Aorta (tissue), 5 donors: ENCODE measurements around the gene KCNIP1. TPM values are rescaled to one million over a fixed set of nuclear protein-coding genes. Genes with fewer than 3 reads are reported as not detected.
"Not testable (repeated sequence)": the region's sequence is repeated elsewhere in the genome, so short reads cannot be mapped to it uniquely, and the experiment has no call there.

Source experiments
- ATAC-seq: fragments of 200-7000 bp; cut with Tn5 transposase; one replicate; pipeline ENCODE4 v1.9.1; 2022; ENCODE audit warnings: moderate library complexity; ENCODE audit not compliant: low FRiP score
- DNase-seq, 2 donors: peaks; one replicate each; pipeline ENCODE4 v3.0.0-alpha.2; 2020
- H3K27ac ChIP-seq, 2 donors: one replicate each; pipeline ENCODE4 v1.5.1; 2013; ENCODE audit warnings: low read length in 2 of 2, mild to moderate bottlenecking in 2 of 2, moderate library complexity in 2 of 2, control low read depth in 1 of 2, inconsistent platforms in 1 of 2, low read depth in 1 of 2
- H3K27me3 ChIP-seq, 2 donors: one replicate each; pipeline ENCODE4 v1.6.1; 2013; ENCODE audit warnings: control low read depth in 1 of 2, low read length in 1 of 2, mild to moderate bottlenecking in 1 of 2, moderate library complexity in 1 of 2; ENCODE audit not compliant: insufficient read depth in 2 of 2, control insufficient read depth in 1 of 2
- H3K36me3 ChIP-seq, 2 donors: one replicate each; pipeline ENCODE4 v1.6.1; 2013; ENCODE audit warnings: control low read depth in 1 of 2, low read length in 1 of 2, mild to moderate bottlenecking in 1 of 2; ENCODE audit not compliant: insufficient read depth in 2 of 2, control insufficient read depth in 1 of 2
- H3K4me1 ChIP-seq, 2 donors: one replicate each; pipeline ENCODE4 v1.6.1; 2013; ENCODE audit warnings: low read length in 2 of 2, control low read depth in 1 of 2, mild to moderate bottlenecking in 1 of 2, moderate library complexity in 1 of 2; ENCODE audit not compliant: insufficient read depth in 2 of 2, control insufficient read depth in 1 of 2
- H3K4me3 ChIP-seq, 2 donors: one replicate each; pipeline ENCODE4 v1.5.1; 2013; ENCODE audit warnings: low read length in 2 of 2, control low read depth in 1 of 2, mild to moderate bottlenecking in 1 of 2
- H3K9me3 ChIP-seq: one replicate; pipeline ENCODE4 v1.6.1; 2013; ENCODE audit warnings: mild to moderate bottlenecking, low read length; ENCODE audit not compliant: control insufficient read depth
- WGBS, 2 donors: extraction: QIAGEN DNeasy Blood & Tissue Kit; methylation state at CpG; one replicate each; pipeline ENCODE4 v1.1.7; 2013; 5-methylcytosine and 5-hydroxymethylcytosine counted together
- intact Hi-C, 2 donors: fragments of 100-400 bp; cut with DNase I; formaldehyde crosslinking; loops; one replicate each; pipeline versions ENCODE4 v1.14.2 to v1.15.0; 2022
- polyA plus RNA-seq, 2 donors: library from polyadenylated mRNA; stranded (reverse); fragments of 200-250 nt; gene quantifications; one replicate each; pipeline ENCODE4 v1.2.3, GENCODE V29; 2013
- total RNA-seq, 2 donors: library from RNA; stranded (reverse); fragmentation: NEBNext Ultra II Directional; extraction: Animal tissue kit (Norgen Biotek cat#: 25700); gene quantifications; one replicate each; pipeline ENCODE4 v1.2.1, GENCODE V29; 2021
- donor health status: healthy with polysubstance abuse.
- donor health status: Bipolar disorder and iron deficiency.
- donor health status: DM: no; HTN: no; CAD: no.
- donor health status: DM: no; HTN: no; CAD: no.
- donor health status: DM: yes; HTN: yes; CAD: no.

Gene KCNIP1
- total and polyA plus RNA-seq, 4 donors, result 0.42 TPM; not detected in 3

DNA sequence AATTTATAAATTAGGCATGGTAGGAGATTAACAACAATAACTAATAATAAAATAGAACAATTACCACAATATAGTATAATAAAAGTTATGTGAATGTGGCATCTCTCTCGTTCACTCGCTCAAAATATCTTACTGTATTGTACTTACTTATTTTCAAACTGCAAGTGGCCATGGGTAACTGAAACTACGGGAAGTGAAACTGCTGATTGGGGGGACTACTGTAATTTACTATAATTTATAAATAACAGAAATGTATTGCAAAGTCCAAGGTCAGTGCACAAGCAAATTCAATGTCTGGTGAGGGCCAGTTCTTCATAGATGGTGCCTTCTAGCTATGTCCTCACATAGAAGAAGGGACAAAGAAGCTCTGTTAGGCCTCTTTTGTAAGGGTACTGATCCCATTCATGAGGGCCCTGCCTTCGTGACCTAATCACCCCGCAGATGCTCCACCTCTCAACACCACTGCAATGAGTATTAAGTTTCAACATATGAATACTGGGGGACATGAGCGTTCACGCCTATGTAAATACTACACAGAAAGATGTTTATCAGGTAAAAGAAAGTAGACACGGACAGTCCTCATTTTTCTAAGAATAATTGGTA lies 39.0 kb downstream of the KCNIP1 start:
- Histone ChIP-seq H3K27ac (no peak overlapping the region), H3K4me1 (no peaks in the 10 kb centered on the region), H3K4me3 (no peak overlapping the region), H3K27me3 (no peaks in the 10 kb centered on the region), H3K9me3 (no peaks in the 10 kb centered on the region), H3K36me3 (no peaks in the 10 kb centered on the region)
- 87 to 91% methylated on average over 8 of the region's 8 CpGs for WGBS, 2 donors
- peak in 1 of 2 donors; percentile 5 for DNase-seq
- ATAC-seq, result no peak
- intact Hi-C loops, result no loop called here

GRCh38 chr5:170545313-170545712 lies 41.5 kb downstream of the KCNIP1 start:
- Histone ChIP-seq H3K4me3 (no peak overlapping the region), H3K9me3 (no peaks in the 10 kb centered on the region), H3K36me3 (no peaks in the 10 kb centered on the region), H3K27me3 (no peaks in the 10 kb centered on the region), H3K4me1 (no peaks in the 10 kb centered on the region), H3K27ac (no peak overlapping the region)
- ATAC-seq (no peak), DNase-seq (no peak)
- intact Hi-C loops, result no loop called here
- 91 to 98% methylated on average over 2 of the region's 2 CpGs for WGBS, 2 donors

DNA sequence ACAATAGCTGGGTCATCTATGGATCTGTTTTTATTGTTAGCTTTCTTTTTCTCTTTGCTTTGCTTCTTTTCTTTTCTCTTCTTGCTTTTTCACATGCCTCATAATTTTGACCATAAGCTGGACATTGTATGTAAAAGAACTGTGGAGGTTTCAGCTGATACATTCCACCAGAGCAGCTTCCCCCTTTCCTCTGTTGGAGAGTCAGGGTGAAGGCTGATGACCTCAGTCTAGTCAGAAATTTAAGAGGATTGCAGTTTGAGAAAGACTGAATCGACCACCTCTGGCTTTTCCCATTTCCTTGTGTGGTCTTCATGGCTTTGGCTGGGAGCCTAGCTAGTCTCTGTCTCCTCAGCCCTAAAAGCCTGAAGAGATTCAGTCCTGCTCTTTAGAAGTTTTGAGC lies 42.0 kb downstream of the KCNIP1 start:
- WGBS, 2 donors, result 72 to 73% methylated on average over 1 of the region's 1 CpG
- H3K27ac ChIP-seq, result no peak overlapping the region
- H3K4me1 ChIP-seq, result no peaks in the 10 kb centered on the region
- ATAC-seq (no peak), DNase-seq (no peak)
- H3K27me3 ChIP-seq, result no peaks in the 10 kb centered on the region
- H3K4me3 ChIP-seq, result no peak overlapping the region
- H3K9me3 ChIP-seq, result no peaks in the 10 kb centered on the region
- no peaks in the 10 kb centered on the region for H3K36me3 ChIP-seq
- intact Hi-C loops, result no loop called here

GRCh38 chr5:170546282-170546681 lies 42.5 kb downstream of the KCNIP1 start:
- intact Hi-C loops, result no loop called here
- WGBS, 2 donors, result 33 to 35% methylated on average over 4 of the region's 4 CpGs
- no peaks in the 10 kb centered on the region for H3K9me3 ChIP-seq
- no peak overlapping the region for H3K27ac ChIP-seq
- no peaks in the 10 kb centered on the region for H3K36me3 ChIP-seq
- no peak for ATAC-seq
- no peaks in the 10 kb centered on the region for H3K27me3 ChIP-seq
- no peak for DNase-seq
- H3K4me1 ChIP-seq, result no peaks in the 10 kb centered on the region
- H3K4me3 ChIP-seq, result no peak overlapping the region

GRCh38 chr5:170550382-170550781 lies 46.6 kb downstream of the KCNIP1 start:
- H3K27ac ChIP-seq, H3K36me3 ChIP-seq, ATAC-seq, H3K9me3 ChIP-seq, intact Hi-C loops, DNase-seq, H3K4me3 ChIP-seq, H3K27me3 ChIP-seq, H3K4me1 ChIP-seq: not testable (repeated sequence)
- WGBS, 2 donors, result 90 to 94% methylated on average over 1 of the region's 1 CpG

DNA sequence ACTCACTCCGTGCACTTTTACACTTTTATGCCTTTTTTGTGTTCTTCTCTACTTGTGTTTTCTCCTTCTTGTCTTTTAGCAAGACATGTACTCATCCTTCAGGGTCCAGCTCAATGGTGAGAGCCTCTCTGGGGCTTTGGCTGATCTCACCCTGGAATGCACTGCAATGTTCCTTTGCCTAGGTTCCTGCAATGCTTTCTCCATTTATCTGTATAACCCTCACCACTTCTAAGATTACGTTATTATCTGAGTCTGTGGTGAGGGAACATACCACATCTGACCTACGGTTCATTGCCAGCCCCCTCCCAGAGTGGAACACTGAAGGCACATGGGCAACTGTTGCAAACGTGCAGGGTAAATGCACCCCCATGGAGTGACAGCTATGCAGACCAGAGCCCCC lies 47.3 kb downstream of the KCNIP1 start:
- no peak overlapping the region for H3K4me3 ChIP-seq
- intact Hi-C loops, result no loop called here
- no peaks in the 10 kb centered on the region for H3K36me3 ChIP-seq
- H3K9me3 ChIP-seq, result no peaks in the 10 kb centered on the region
- no peaks in the 10 kb centered on the region for H3K27me3 ChIP-seq
- ATAC-seq (no peak), DNase-seq (no peak)
- H3K4me1 ChIP-seq, result no peaks in the 10 kb centered on the region
- no peak overlapping the region for H3K27ac ChIP-seq
- 57 to 62% methylated on average over 4 of the region's 4 CpGs for WGBS, 2 donors

- ATAC-seq, result no peak
- intact Hi-C loops, result no loop called here
- Histone ChIP-seq H3K4me3 (no peak overlapping the region), H3K36me3 (no peaks in the 10 kb centered on the region), H3K27ac (no peak overlapping the region), H3K27me3 (no peaks in the 10 kb centered on the region), H3K9me3 (no peaks in the 10 kb centered on the region), H3K4me1 (no peaks in the 10 kb centered on the region)
- WGBS, 2 donors, result 95 to 96% methylated on average over 7 of the region's 7 CpGs
- no peak for DNase-seq
Observed at GRCh38 chr5:170551622-170552021, 47.8 kb downstream of the KCNIP1 start.

DNA sequence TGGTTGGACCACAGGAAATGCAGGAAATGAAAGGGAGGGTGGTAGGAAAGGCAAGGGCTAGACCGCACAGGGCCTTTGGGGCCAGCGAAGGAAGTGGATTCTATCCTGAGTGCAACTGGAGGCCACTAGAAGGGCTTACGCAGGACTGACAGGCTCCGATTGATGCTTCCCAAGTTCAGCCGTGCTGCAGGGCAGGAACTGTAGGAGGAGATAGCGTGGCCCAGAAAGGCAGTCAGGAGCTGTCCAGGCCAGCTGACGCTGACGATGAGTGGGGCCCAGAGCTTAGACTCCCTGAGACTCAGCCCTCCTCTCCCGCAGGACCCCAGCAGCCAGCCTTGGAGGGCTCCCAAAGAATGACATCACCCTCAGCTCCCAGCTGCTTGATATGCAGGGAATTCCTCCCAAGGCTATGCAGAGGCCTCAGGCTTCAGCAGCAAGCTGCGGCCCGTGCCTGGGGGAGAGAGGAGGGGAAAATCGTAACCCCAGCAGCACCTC lies 48.8 kb downstream of the KCNIP1 start:
- intact Hi-C loops, result no loop called here
- WGBS, 2 donors, result 2 to 6% methylated on average over 12 of the region's 12 CpGs
- Histone ChIP-seq H3K4me3 (no peak overlapping the region), H3K9me3 (no peaks in the 10 kb centered on the region), H3K4me1 (no peaks in the 10 kb centered on the region), H3K27me3 (no peaks in the 10 kb centered on the region), H3K27ac (no peak overlapping the region), H3K36me3 (no peaks in the 10 kb centered on the region)
- DNase-seq, result peak; percentile 78 to 79
- ATAC-seq, result peak; percentile 85

DNA sequence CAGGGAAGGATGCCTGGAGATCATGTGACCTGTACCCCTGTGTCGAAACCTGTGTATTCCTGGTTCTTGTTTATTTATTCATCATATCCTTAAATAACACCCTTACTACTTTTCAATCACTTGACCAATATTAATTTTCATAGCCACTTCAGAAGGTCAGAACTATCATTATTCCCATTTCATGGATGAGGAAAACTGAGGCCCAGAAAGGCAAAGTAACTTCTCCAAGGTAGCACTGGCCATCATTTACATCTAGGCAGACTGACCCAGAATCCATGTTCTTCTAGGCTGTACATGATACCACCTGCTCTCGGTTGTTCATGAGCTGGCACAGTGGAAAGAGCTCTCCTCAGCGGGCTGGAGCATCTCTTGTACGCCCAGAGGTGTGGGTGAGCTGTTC lies 49.4 kb downstream of the KCNIP1 start:
- H3K4me3 ChIP-seq, result no peak overlapping the region
- H3K36me3 ChIP-seq, result no peaks in the 10 kb centered on the region
- ATAC-seq (no peak), DNase-seq (no peak)
- no peak overlapping the region for H3K27ac ChIP-seq
- H3K9me3 ChIP-seq, result no peaks in the 10 kb centered on the region
- 74 to 76% methylated on average over 4 of the region's 4 CpGs for WGBS, 2 donors
- intact Hi-C loops, result no loop called here
- H3K27me3 ChIP-seq, result no peaks in the 10 kb centered on the region
- H3K4me1 ChIP-seq, result no peaks in the 10 kb centered on the region
